GM21786 (cell line): Measurements from ENCODE around the gene GCC2.
"Not testable (repeated sequence)": the region's sequence is repeated elsewhere in the genome, so short reads cannot be mapped to it uniquely, and the experiment has no call there.

Experiments used
- ATAC-seq: cut with Tn5 transposase; IDR thresholded peaks from one replicate; pipeline ENCODE4 v1.9.1; 2021; ENCODE audit not compliant: unreplicated experiment

The GCC2 gene

DNA sequence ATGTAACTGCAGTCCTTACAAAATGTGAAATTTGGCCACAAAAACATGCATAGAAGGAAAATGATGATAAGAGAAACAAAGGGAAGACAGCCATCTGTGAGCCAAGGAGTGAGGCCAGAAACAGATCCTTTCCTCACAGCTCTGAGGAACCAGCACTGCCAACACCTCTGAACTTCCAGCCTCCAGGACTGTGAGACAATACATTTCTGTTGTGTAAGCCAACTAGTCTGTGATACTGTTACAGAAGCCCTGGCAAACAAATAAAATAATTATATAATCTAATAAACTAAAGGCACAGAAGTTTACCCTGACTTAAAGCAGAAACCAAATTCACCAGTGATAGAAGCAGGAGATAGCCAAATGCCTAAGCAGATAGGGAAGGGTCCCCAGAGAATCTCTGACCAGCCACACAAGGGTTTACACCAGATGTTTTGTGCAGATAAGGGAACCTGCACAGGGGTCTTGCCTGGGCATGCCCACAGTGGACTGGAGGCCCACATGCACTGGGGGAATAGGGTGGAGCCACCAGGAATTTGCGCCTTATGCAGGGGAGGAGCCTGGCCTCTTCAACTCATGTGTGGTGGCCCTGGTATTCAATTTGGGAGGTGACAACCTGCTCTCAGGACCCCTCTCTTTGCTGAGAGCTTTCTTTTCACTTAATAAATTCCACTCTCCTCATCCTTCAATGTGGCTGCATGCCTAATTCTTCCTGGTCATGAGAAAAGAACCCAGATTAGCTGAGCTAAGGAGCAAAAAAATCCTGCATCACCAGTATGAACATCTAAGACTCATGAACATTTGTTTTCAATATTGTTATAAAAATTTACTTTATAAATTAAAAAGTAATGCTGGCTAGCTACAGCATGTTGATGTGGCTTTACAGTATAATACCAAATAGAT, 3.8 kb upstream of the GCC2 start:
- ATAC-seq, result no peak

DNA sequence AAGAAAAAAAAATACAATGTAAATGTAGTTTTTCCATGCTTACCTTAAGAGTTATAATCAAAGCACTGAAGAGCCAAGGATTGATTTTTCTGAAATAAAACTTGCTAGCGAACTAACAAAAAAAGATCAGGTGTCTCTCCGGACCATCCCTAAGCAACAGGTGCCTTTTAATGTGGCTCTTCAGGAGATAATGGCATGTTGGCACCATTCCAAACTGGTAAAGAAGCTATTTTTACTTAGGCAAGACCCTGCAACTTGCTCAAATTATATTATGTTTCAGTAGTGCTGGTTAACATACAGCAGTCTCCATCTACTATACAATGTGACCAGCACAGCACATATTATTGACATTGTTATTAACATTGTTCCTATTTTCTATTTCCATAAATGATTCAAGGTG, 2.3 kb upstream of the GCC2 start:
- no peak for ATAC-seq

DNA sequence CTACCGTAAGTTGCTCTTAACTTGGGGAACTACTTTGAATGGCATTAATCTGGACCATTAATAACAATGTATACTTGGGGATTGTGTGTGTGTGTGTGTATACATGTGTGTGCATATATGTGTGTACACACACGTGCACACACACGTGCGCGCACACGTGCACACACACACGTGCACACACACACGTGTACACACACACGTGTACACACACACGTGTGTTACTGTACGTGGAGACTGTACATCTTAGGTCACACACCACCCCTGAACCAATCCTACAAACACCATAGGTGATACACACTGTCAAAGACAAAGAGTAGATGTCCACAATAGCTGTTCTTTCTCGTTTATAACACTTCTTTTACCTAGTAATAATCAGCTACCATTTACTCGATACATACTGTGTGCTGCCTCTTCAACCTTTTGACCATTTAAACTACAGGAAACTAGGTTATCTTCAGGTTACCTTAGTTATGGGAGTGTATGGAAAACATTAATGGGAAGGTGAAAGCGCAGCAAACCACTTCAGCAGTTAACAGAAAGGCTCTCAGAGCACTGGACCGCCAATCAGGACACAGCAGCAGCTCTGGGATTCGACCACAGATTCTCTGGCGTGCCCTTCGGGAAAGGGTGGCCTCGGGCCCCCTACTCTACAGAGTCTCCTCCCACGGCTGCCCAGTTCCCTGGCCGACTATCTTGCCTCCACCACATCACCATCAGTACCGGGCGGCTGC, 894 bp upstream of the GCC2 start:
- no peak for ATAC-seq

DNA sequence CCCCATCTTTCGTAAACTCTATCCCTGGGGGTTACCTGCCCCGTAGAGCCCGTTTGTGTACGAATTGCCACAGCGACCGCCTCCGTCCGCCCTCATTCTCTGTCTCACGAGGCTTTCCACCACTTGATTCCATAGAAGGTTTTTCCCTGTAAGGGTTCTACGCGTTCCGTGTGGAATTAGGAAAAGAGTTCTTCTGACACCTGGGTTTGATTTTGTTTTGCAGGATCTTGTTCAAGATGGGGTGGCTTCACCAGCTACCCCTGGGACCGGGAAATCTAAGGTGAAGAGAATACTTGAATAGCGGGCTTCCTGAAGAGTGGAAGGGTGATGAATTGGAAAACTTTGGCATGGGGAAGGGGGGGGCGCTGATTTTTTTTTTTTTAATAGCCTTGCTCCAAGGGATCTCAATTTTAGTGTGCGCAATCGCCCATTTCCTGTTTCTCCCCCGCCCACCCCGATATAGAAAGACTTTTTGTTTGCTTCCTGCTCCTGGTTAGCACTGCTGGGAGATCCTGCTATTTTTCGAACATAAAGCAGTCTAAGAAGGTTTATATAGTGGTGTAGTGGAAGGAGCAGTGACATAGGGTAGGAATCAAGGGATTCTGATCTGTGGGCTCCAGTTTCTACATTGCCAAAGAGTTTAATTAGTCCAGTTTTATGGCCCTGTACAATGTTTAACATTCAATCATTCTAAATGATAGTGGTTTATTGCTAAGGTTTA, 564 bp downstream of the GCC2 start:
- peak; percentile 26 for ATAC-seq

DNA sequence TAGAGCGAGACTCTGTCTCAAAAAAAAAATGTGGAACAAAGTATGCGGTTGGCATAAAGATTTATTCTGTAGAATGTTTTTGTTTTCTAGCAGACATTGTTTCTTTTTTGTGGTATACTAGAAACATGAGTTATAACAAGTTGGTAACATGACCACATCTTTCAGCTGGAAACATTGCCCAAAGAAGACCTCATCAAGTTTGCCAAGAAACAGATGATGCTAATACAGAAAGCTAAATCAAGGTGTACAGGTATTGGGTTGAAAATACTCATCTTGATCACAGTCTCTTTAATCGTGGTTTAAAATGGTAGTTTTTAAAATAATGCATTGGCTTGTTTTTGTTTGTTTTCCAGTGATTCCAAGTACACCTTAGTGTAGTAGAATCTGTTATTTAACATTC, 1.9 kb downstream of the GCC2 start:
- no peak for ATAC-seq

DNA sequence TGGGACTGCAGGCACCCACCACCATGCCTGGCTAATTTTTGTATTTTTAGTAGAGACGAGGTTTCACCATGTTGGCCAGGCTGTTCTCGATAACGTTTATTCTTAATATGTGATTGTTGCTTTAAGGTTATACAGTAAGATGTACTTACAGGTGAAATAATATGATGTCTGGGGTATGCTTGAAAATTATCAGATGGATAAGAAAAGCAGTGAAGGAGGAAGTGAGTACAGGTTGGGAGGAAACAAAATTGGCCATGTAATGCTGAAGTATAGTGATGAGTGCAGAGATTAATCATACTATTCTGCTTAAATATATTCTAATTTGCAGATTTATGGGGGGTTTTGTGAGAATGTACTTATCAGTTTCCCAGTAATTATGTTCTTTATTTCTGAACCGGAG, 3.0 kb downstream of the GCC2 start:
- ATAC-seq, result no peak

DNA sequence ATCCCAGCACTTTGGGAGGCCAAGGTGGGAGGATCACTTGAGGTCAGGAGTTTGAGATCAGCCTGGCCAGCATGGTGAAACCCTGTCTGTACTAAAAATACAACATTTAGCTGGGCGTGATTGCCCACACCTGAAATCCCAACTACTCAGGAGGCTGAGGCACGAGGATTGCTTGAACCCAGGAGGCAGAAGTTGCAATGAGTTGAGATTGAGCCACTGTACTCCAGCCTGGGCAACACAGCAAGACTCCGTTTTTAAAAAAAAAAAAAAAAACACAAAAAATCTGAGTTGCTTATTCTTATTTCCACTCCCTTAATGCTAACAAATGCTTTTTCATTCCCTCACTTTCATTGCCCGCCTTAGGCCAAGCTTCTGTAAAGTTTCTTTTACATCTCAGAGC, 4.5 kb downstream of the GCC2 start:
- ATAC-seq, result not testable (repeated sequence)

DNA sequence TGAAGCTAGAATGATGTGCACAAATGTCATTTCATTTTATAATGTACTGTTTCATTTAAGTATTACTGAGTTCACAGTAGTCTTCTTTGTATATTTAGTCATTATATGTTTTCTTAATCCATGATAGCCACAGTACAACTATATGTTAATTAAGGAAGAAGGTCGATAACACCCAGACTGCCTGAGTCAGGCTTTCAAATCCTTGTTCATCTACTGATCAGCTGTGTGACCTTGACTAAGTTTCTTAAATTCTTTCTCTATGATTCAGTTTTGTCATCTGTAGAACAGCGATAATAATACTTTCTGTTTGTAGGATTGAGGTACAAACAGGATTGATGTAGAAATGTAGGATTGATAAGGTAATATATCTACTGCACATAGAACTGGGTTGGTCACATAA, 5.4 kb downstream of the GCC2 start:
- ATAC-seq, result no peak

DNA sequence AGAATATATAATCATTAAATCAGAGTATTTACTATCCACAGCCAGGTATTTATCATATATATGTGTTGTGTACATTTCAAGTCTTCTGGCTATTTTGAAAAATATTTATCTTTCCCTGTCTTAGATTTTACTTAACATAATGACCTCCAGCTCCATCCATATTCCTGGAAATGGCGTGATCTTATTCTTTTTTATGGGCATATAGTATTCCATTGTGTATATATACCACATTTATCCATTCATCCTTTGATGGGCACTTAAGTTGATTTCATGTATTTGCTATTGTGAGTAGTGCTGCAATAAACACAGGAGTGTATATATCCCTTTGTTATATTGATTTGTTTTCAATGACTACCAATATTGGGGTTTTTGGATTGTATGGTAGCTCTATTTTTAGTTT, 6.6 kb downstream of the GCC2 start:
- ATAC-seq, result no peak

DNA sequence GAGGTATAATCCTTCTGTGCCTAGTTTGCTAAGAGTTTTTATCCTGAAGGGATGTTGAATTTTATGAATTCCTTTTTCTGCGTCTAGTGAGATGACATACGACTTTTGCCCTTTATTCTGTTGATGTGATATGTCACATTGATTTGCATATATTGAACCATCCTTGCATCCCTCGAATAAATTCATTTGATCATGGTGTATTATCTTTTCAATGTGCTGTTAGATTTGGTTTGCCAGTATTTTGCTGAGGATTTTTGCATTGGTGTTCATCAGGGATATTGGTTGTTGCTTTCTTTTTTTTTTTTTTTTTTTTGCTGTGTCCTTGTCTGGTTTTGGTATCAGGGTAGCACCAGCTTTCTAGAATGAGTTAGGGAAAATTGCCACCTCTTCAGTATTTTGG, 9.1 kb downstream of the GCC2 start:
- no peak for ATAC-seq

DNA sequence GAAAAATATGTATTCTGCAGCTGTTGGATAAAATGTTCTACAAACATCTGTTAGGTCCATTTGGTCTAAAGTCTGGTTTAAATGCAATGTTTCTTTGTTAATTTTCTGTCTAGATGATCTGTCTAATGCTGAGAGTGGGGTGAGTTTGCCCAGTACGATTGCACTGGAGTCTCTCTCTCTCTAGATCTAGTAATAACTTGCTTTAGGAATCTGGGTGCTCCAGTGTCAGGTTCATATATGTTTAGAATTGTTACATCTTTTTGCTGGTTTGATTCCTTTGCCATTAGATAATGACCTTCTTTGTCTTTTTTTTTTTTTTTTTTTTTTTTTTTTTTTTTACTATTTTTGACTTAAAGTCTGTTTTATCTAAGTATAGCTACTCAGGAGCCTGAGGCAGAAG, 10.4 kb downstream of the GCC2 start:
- ATAC-seq, result no peak

DNA sequence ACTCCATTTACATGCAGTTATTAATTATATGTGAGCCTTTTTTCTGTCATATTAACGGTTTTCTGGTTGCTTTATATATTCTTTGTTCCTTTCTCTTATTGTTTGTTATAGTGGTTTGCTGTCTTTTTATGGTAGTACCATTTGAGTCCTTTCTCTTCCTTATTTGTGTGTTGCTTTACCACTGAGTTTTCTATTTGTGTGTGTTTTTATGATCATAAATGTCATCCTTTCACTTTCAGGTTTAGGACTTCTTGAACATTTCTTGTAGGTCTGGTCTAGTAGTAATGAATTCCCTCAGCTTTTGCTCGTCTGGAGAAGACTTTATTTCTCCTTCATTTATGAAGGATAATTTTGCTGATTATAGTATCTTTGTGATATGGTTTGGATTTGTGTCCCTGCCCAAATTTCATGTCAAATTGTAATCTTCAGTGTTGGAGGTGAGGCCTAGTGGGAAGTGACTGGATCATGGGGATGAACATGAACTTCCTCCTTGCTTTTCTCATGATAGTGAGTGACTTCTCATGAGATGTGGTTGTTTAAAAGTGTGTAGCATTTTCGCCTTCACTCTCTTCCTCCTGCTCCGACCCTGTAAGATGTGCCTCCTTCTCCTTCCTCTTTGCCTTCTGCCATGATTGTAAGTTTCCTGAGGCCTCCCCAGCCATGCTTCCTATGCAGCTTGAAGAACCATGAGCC, 11.5 kb downstream of the GCC2 start:
- peak; percentile 85 for ATAC-seq

DNA sequence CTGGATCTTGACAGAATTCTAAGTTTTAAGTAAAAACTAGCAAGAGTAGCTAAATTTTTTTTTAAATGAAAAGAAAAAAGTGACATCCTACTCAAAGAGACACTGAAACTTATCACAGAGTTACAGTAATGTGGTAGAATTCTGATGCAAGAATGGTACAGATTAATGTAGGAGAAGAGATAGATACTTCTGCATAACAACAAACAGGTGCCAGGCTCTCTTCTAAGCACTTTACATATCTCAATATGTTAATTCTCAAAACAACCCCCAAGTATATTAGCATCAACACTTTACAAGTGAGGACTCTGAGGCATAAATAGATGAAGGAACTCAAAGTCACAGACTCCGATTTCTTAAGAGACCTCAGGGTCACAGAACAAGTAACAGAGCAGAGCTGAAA, 28.1 kb downstream of the GCC2 start:
- ATAC-seq, result no peak

DNA sequence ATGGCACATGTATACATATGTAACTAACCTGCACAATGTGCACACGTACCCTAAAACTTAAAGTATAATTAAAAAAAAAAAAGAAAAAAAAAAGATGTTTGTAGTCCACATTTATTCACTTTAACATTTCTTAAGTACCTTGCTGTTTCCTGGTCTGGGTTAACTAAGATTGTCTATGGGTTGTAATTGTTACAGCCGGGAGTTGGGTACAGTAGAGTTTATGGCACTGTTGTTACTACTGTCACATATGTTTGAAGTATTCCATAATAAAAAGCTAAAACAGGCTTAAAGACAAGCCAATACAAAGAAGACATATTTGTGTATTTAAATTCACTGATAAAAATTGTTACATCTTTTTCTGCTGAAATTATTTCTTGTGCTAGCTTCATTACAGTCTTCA, 36.2 kb downstream of the GCC2 start:
- ATAC-seq, result no peak

DNA sequence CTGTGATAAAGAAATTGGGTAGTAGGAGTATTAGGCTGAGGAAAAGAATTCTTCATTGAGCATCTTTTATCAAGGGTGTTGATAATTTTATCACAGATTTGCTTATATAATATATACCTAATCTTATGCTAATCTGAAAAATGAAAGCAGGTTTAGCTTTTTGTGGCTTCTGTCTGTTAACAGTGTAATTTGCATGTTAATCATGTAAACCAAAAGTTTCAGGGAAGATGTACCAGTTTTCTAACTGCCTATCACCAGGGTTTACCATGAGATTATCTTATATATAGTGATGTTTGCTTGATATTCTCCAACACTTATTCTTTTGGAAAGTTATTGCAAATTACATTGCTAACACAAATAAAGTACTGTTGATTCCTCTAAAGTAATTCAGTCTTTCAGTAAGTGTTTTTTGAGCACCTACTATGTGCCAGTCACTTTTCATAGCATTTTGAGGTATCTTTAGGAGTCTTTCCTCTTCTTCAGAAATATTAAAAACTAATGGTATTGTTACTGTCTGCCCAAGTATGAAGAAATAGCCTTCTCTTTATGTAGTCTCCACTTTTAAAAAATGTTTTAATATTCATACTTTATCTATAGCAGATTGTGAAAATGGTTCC, 41.6 kb downstream of the GCC2 start:
- no peak for ATAC-seq

DNA sequence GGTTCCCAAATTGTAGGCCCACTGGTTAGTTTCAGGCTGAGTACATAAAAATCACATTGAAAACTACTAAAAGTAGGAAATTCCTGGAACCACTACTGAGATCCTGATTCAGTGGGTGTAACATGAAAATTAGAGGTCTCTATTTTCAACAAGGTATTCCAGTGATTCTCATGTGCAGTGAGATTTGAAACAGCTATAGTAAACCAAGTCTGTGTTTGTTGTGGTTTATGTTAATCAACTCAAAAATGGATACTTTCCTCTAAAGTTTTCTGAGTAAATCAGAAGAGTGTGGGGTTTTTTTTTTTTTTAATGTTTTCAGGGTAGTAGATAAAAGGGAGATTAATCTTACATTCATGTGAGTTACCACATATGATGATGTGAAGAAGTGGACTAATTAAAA, 42.8 kb downstream of the GCC2 start:
- no peak for ATAC-seq

DNA sequence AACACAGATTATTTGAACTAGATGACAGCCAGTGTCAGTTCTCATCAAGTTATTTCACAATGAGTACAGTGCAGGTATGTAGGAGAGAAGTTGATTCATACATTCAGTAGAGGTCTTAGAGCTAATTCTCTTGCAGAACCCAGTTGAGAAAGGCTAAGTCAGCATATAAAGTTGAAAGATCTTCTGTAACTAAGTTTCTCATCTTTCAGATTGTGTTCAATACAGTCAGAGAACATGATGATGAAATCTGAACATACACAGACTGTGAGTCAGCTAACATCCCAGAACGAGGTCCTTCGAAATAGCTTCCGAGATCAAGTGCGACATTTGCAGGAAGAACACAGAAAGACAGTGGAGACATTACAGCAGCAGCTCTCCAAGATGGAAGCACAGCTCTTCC, 43.4 kb downstream of the GCC2 start:
- no peak for ATAC-seq

DNA sequence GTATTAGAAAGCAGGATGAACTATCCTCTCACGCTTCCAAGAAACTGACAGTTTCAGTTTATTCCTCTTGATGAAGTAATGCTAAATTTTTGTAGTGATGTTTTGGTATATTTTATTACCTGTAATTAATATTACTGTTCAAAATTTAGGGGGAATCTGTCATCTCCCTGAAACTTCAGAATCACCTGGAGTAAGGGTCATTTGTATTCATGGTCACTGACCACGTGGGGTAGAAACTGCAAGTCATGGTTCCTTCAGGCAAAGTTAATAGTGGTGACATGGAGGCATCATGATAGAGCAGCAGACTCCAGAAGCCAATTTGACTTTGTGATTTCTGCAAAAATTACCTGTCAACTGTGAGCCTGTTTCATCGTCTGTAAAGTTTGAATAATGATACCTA, 47.2 kb downstream of the GCC2 start:
- not testable (repeated sequence) for ATAC-seq

DNA sequence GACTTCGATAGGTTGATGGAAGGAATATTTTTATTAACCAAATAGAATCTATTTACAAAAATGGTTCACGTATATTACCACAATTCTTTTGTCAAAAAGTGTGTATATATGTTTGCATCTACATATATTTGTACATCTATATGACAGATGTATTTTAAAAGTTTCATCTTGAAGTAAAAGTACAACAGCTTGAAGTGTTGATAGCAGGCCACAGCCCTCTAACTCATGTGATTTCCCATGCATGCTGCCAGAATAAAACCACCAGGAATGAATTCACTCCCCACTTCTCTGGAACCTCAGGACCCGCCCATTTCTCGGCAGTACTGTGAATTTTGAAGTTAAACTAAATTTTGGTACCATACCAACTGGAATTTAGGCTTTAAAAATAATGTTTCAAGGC, 58.6 kb downstream of the GCC2 start:
- ATAC-seq, result not testable (repeated sequence)

DNA sequence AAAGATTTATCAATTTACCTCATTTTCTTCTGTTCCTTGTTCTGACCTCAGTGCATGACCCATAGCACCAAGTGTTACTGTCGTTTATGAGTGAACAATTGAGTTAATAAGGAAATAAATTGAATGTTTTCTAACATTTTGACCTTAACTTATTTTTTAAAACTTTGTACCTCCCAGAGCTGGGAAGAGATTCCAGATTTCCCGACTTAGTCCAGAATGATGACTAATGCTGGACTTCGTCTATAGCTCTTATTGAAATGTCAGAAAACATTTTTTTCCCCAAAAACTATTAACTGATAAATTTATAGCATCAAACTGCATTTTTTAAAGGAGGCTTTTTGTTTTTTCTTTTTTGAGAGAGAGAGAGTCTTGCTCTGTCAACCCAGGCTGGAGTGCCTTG, 63.4 kb downstream of the GCC2 start:
- not testable (repeated sequence) for ATAC-seq

DNA sequence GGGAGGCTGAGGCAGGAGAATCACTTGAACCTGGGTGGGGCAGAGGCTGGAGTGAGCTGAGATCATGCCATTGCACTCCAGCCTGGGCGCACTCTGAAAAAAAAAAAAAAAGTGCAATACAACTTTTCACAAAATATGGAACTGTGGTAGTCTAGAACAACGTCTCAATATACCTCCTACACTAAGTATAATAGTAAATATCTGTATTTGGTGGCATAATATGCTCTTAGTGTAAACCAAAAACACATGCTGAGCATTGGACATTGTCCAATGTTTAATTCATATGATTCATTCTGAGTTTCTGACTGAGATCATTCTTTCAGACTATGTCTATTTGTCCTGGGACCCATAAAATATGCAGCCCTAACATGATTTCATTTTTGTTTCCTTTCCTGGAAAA, 65.5 kb downstream of the GCC2 start:
- not testable (repeated sequence) for ATAC-seq
